ENCODE data around the gene GPR139.

DNA sequence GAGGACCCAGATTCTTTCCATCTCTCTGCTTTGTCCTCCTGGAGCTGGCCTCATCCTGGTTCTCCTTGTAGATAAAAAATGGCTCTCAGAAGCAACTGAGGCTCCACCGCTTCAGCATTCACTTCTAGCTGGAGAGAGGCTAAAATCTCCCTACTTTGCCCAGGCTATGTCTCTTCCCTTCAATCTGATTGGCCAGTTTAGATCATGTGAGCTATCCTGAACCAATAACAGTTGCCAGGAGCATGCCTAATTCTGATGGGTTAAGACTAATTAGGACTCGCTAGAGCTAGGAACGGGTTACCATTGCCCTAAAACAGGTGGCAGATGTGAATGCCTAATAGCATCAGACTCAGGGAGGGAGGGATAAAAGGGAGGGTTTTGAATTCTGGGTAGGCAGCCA is 89.6 kb downstream of the GPR139 start:
- TF ChIP-seq CTCF (IDR thresholded peaks at IDR 0.05) (no peak), POLR2A (IDR thresholded peaks at IDR 0.05) (no peak)
